OCI-LY7 (cell line): ENCODE data around the gene AP1M1. TPM values are rescaled to one million over a fixed set of nuclear protein-coding genes. Genes with fewer than 3 reads are reported as not detected.

Experiments used
- BruUV-seq: library from RNA; stranded (reverse); fragments of 400-500 nt; replicated peaks from 2 replicates; lab custom pipeline; 2021; lab: Mats Ljungman, UMichigan
- CTCF ChIA-PET: fragments of 300-600 bp; sonication (Branson Sonifier 250); formaldehyde crosslinking; loops from one replicate; lab custom pipeline; 2022; ENCODE audit warnings: antibody characterized with exemption; ENCODE audit not compliant: unreplicated experiment; lab: Charles Lee
- POLR2A ChIA-PET: fragments of 300-600 bp; sonication (Branson Sonifier 250); formaldehyde crosslinking; loops from one replicate; lab custom pipeline; 2022; ENCODE audit warnings: antibody characterized with exemption; lab: Charles Lee
- DNase-seq: peaks from one replicate; pipeline ENCODE4 v3.0.0-alpha.2; 2015; ENCODE audit warnings: low spot score
- H2AFZ ChIP-seq: fragments of 200-600 bp; sonication (generic), shearing (Covaris generic); 2 replicates; pipeline ENCODE4 v1.6.1; 2014; ENCODE audit warnings: mild to moderate bottlenecking, antibody characterized with exemption, low read length, moderate library complexity
- H3K27ac ChIP-seq: fragments of 200-600 bp; sonication (generic); 2 replicates; pipeline ENCODE4 v1.5.1; 2014; ENCODE audit warnings: mixed run types, low read depth, mild to moderate bottlenecking, moderate library complexity, low read length, inconsistent platforms; ENCODE audit not compliant: poor library complexity, severe bottlenecking
- H3K36me3 ChIP-seq: fragments of 200-600 bp; sonication (generic); 2 replicates; pipeline ENCODE4 v1.6.1; 2014; ENCODE audit warnings: mild to moderate bottlenecking, antibody characterized with exemption, low read length, moderate library complexity, mixed read lengths; ENCODE audit not compliant: insufficient read depth
- H3K4me1 ChIP-seq: fragments of 200-600 bp; sonication (generic); 2 replicates; pipeline ENCODE4 v1.5.1; 2014; ENCODE audit warnings: mild to moderate bottlenecking, low read length; ENCODE audit not compliant: insufficient read depth, poor library complexity, severe bottlenecking
- H3K4me2 ChIP-seq: fragments of 200-600 bp; sonication (generic); 2 replicates; pipeline ENCODE4 v1.6.1; 2014; ENCODE audit warnings: mild to moderate bottlenecking, low read length
- H3K4me3 ChIP-seq: fragments of 200-600 bp; sonication (generic); 2 replicates; pipeline ENCODE4 v1.5.1; 2014; ENCODE audit warnings: mild to moderate bottlenecking, low read depth, low read length; ENCODE audit not compliant: poor library complexity, severe bottlenecking
- H3K79me2 ChIP-seq: fragments of 200-600 bp; sonication (generic); 2 replicates; pipeline ENCODE4 v1.6.1; 2016; ENCODE audit warnings: low read depth, mild to moderate bottlenecking, low read length, moderate library complexity, mixed read lengths; ENCODE audit not compliant: insufficient read depth
- H3K9me2 ChIP-seq: fragments of 200-600 bp; sonication (generic); 2 replicates; pipeline ENCODE4 v1.6.1; 2016; ENCODE audit warnings: mild to moderate bottlenecking, low read length, mixed read lengths; ENCODE audit not compliant: insufficient read depth
- H3K9me3 ChIP-seq: fragments of 200-600 bp; sonication (generic); 2 replicates; pipeline ENCODE4 v1.6.1; 2014; ENCODE audit warnings: mild to moderate bottlenecking, mixed run types, low read length, mixed read lengths
- H4K20me1 ChIP-seq: fragments of 200-600 bp; sonication (generic); 2 replicates; pipeline ENCODE4 v1.6.1; 2014; ENCODE audit warnings: mild to moderate bottlenecking, antibody characterized with exemption, low read length, moderate library complexity, mixed read lengths; ENCODE audit not compliant: insufficient read depth
- EZH2phosphoT487 ChIP-seq: fragments of 200-600 bp; sonication (generic); IDR thresholded peaks from 2 replicates; pipeline ENCODE4 v1.6.1; 2018; ENCODE audit warnings: low read depth, borderline replicate concordance, mild to moderate bottlenecking, mixed run types, antibody characterized with exemption, low read length, moderate library complexity, mixed read lengths
- intact Hi-C: fragments of 100-400 bp; cut with micrococcal nuclease; formaldehyde crosslinking; loops from one replicate; pipeline ENCODE4 v1.10.0; 2022; ENCODE audit not compliant: unreplicated experiment
- total RNA-seq, 2 experiments: library from RNA; depleted of rRNA in 1 of 2; stranded (reverse); fragments of >200 nt in 1 of 2; shearing (Covaris generic) in 1 of 2; gene quantifications; 2 replicates each; pipeline ENCODE4 v1.2.3, GENCODE V29; 2014 to 2022
- TF ChIP-seq, protein P1 (sequence below): fragments of 200-600 bp; sonication (generic); conservative IDR thresholded peaks from 2 replicates; pipeline ENCODE4 v1.5.1; 2014; ENCODE audit warnings: mild to moderate bottlenecking, antibody characterized with exemption, low read length, moderate library complexity, mixed read lengths

AP1M1 gene
- total RNA-seq, 2 experiments from 2014 or later, result 92.9 to 94.6 TPM

DNA sequence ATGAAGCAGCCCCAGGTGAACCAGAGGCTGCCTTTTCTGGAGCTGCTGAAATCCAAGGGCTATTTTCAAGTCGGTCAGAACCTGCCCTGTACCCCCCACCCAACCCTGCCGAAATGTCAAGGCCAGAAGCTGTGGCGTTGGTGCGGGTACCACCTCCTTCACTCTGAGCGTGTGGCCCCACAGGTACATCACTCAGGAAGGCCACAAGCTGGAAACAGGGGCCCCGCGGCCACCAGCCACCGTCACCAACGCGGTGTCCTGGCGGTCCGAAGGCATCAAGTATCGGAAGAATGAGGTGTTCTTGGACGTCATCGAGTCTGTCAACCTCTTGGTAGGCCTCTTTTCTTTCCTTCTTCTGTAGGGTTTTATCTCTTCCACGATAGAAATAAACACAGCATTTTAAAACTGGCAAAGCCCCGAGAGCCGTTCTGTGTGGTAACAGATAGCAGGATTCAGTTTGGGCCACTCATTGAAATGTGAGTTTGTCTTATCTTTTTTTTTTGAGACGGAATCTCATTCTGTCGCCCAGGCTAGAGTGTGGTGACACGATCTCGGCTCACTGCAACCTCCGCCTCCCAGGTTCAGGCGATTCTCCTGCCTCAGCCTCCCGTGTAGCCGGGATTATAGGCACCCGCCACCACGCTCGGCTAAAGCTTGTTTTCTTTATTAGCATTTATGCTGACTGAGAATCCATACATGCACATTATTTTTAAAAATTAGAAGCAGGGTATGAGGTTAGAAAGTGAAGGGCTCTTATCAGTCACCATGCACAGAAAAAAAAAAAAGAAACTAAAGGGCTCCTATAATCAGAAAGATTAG, 11.3 kb downstream of the AP1M1 start:
- no peaks in the 10 kb centered on the region for H3K9me3 ChIP-seq
- DNase-seq, result no peak
- H3K36me3 ChIP-seq, result peaks cover 85% of the 10 kb centered on the region
- peaks cover 16% of the 10 kb centered on the region for H3K79me2 ChIP-seq
- no peak for TF ChIP-seq EZH2phosphoT487
- TF ChIP-seq, protein P1, sequence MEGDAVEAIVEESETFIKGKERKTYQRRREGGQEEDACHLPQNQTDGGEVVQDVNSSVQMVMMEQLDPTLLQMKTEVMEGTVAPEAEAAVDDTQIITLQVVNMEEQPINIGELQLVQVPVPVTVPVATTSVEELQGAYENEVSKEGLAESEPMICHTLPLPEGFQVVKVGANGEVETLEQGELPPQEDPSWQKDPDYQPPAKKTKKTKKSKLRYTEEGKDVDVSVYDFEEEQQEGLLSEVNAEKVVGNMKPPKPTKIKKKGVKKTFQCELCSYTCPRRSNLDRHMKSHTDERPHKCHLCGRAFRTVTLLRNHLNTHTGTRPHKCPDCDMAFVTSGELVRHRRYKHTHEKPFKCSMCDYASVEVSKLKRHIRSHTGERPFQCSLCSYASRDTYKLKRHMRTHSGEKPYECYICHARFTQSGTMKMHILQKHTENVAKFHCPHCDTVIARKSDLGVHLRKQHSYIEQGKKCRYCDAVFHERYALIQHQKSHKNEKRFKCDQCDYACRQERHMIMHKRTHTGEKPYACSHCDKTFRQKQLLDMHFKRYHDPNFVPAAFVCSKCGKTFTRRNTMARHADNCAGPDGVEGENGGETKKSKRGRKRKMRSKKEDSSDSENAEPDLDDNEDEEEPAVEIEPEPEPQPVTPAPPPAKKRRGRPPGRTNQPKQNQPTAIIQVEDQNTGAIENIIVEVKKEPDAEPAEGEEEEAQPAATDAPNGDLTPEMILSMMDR, result no peak
- no peak overlapping the region for H3K4me3 ChIP-seq
- TSS peak; percentile 40 for BruUV-seq
- intact Hi-C loops, result no loop called here
- H3K9me2 ChIP-seq, result no peaks in the 10 kb centered on the region
- CTCF ChIA-PET, result no interaction called here
- no peaks in the 10 kb centered on the region for H4K20me1 ChIP-seq
- no peaks in the 10 kb centered on the region for H3K4me1 ChIP-seq
- no peak overlapping the region for H3K27ac ChIP-seq
- H2AFZ ChIP-seq, result no peak overlapping the region
- POLR2A ChIA-PET, result no interaction called here
- no peak overlapping the region for H3K4me2 ChIP-seq

DNA sequence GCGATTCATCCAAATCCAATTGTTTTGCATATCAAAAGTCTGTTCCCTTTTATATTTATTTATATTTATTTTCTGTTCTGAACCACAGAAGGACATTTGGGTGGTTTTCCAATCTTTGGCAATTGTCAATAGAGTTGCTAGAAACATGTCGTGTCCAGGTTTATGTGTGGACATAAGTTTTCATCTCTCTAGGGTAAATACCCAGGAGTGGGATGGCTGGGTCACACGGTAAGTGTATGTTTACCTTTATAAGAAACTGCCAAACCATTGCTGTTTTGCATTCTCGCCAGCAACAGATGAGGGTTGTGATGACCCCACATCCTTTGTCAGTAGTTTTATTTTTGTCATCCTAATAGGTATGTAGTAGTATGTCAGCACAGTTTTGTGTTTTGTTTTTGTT, 12.5 kb downstream of the AP1M1 start:
- Histone ChIP-seq H3K4me2 (no peak overlapping the region), H2AFZ (no peak overlapping the region), H3K27ac (no peak overlapping the region), H3K4me1 (no peaks in the 10 kb centered on the region), H3K36me3 (peaks cover 84% of the 10 kb centered on the region), H3K79me2 (peaks cover 16% of the 10 kb centered on the region), H3K9me3 (no peaks in the 10 kb centered on the region), H3K9me2 (no peaks in the 10 kb centered on the region), H4K20me1 (no peaks in the 10 kb centered on the region), H3K4me3 (no peak overlapping the region)
- intact Hi-C loops, result no loop called here
- DNase-seq, result no peak
- no TSS peak for BruUV-seq
- CTCF ChIA-PET, result no interaction called here
- POLR2A ChIA-PET, result no interaction called here
- TF ChIP-seq EZH2phosphoT487, result no peak
- TF ChIP-seq, protein P1, result no peak

DNA sequence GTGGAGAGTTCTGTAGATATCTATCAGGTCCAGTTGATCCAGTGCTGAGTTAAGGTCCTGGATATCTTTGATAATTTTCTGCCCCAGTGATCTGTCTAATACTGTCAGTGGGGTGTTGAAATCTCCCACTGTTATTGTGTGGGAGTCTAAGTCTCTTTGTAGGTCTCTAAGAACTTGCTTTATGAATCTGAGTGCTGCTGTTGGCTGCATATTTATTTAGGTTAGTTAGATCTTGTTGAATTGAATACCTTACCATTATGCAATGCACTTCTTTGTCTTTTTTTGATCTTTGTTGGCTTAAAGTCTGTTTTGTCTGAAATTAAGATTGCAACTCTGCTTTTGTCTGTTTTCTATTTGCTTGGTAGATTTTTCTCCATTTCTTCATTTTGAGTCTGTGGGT, 15.4 kb downstream of the AP1M1 start:
- H3K4me1 ChIP-seq, result no peaks in the 10 kb centered on the region
- ChIA-PET CTCF (no interaction called here), POLR2A (no interaction called here)
- H3K9me2 ChIP-seq, result no peaks in the 10 kb centered on the region
- H3K79me2 ChIP-seq, result peaks cover 16% of the 10 kb centered on the region
- BruUV-seq, result no TSS peak
- DNase-seq, result no peak
- no peak overlapping the region for H2AFZ ChIP-seq
- H3K27ac ChIP-seq, result no peak overlapping the region
- H3K4me2 ChIP-seq, result no peak overlapping the region
- no peaks in the 10 kb centered on the region for H4K20me1 ChIP-seq
- H3K9me3 ChIP-seq, result no peaks in the 10 kb centered on the region
- no peak overlapping the region for H3K4me3 ChIP-seq
- TF ChIP-seq EZH2phosphoT487, result no peak
- TF ChIP-seq, protein P1, result no peak
- peaks cover 94% of the 10 kb centered on the region for H3K36me3 ChIP-seq
- intact Hi-C loops, result no loop called here
